NCI-H345 treated with DMSO at 0.1 percent for 48 hours (cell line): Measurements from ENCODE around the gene CYP27B1.
"Not testable (repeated sequence)": the region's sequence is repeated elsewhere in the genome, so short reads cannot be mapped to it uniquely, and the experiment has no call there.

ENCODE experiments used
- DNase-seq: peaks from one replicate; lab custom pipeline; 2025; ENCODE audit not compliant: unreplicated experiment; lab: John Stamatoyannopoulos, UW

CYP27B1 gene

DNA sequence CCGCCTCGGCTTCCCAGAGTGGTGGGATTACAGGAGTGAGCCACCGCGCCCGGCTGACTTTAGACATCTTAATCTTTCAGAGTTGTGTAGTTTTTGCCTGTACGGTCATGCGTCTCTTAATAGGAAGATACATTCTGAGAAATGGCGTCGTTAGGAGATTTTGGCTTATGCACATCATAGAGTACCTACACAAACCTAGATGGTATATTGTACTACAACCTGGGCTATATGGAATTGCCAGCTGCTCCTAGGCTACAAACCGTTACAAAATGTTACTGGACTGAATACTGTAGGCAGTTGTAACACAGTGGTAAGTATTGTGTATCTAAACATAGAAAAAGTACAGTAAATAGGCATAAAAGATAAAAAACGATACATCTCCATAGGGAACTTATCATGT, 17.0 kb upstream of the CYP27B1 start:
- DNase-seq = no peak

DNA sequence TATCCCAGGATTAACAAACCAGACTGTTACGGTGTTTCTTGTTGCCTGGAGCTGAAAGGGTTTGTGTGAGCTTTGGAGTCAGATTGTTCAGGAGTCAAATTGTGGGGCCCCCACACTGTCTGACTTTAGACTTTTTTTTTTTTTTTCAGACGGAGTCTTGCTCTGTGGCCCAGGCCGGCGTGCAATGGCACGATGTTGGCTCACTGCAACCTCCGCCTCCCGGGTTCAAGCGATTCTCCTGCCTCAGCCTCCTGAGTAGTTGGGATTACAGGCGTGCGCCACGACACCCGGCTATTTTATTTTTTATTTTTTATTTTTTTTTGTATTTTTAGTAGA, 16.6 kb upstream of the CYP27B1 start:
- no peak for DNase-seq

DNA sequence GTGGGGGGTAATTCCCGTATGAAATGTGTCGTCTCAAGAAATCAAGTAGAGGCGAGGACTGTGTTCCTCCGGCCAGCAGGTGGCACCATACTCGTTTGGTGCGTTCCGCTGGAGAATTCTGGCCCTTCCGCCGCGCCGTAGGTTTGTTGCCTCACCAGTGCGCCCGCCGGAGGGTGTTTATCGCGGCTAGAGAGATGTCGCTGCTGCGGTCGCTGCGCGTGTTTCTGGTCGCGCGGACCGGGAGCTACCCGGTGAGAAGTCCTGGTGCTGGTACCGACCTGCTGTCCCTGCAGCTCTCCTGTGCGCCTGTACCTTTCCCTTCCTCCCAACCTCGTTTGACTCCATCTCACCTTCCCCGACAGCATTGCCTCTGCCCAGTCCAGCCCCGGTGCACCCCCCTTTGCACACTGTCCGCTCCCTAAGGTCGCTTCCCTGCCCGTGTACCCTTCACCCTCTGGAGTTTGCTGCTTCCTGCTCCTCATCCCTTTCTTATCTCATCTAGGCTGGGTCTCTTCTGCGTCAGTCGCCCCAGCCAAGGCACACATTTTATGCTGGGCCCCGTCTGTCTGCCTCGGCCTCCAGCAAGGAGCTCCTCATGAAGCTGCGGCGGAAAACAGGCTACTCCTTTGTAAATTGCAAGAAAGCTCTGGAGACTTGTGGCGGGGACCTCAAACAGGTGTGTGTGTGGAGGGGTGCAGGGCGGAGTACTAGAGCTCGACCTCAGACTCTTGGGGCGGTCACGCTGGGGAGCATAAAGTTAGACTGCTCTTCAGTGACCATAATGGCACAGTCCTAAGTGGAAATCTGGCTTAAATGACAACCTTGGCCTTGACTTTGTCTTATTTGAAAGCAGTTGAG, 16.0 kb upstream of the CYP27B1 start, which contains the start of gene TSFM:
Gene TSFM, plus strand, starts transcription at position 180 of the 858 bp plus-strand sequence. Its CDS starts 15 bp downstream, at position 195.
- peak; percentile 86 for DNase-seq

DNA sequence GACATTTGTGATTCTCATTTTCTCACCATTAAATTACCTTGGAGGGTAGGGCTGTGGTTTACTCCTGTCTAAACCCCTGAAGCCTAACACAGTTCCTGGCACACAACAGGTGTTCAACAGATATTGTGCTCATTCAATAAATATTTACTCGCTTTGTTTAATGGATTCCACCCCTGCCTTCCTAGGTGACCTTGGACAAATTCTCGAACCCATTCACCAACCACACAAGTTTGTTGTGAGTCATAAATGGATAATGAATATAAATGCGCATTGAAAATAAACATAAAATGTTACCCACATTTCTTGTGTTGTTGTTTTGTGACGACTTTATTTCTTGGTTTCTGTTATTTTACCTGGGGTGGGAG, 15.3 kb upstream of the CYP27B1 start:
- DNase-seq = no peak

DNA sequence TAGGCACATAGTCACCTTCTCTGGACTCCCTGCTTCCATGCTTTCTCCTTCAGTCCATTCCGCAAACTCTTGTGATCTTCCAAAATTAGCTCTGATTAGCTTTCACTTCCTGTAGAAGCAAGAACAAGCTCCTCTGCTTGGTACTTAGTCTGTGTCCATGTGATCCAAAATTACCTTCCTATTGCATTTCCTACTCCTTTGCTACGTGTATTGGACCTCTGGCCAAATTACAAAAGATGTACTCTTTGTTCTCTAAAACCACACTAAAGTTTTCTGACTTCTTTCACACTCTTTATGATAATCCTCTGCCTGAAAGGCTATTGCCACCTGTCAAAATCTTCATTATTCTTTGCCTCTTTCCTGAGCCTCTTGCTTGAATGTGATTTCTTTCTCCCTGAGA, 14.9 kb upstream of the CYP27B1 start:
- no peak for DNase-seq

DNA sequence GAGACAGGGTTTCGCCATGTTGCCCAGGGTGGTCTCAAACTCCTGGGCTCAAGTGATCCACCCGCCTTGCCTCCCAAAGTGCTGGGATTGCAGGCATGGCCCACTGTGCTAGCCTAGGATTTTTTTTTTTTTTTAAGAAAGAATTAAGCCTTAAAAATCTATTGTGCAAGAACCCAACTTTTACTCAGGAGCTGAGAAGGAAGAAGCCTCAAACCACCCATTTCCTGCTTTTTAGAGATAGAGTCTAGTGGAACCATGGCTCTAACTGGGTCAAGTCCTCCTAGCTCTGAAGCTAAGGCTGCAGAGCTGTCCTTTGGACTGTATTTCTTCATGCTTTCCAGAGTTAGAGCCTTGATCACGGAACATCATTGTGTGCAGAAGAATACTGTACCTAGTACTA, 14.4 kb upstream of the CYP27B1 start:
- no peak for DNase-seq

DNA sequence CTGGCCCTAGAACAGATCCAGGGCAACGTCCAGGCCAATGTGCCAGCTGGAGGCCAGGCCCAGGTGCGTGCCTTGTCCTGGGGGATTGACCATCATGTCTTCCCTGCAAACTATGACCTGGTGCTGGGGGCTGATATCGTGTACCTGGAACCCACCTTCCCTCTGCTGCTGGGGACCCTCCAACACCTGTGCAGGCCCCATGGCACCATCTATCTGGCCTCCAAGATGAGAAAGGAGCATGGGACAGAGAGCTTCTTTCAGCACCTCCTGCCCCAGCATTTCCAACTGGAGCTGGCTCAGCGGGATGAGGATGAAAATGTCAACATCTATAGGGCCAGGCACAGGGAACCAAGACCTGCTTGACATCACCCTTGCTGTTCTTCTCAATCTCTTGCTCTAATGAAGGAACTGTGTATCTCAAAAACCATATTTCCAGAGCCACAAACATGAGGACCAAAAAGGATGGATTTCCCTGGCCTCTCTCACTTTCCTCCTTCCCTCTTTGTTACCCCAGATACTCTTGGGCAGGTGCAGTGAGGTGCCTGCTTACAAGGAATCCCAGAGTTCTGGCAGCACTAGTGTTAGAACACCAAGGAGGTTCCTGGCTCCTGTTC, 13.5 kb upstream of the CYP27B1 start:
- DNase-seq = no peak

DNA sequence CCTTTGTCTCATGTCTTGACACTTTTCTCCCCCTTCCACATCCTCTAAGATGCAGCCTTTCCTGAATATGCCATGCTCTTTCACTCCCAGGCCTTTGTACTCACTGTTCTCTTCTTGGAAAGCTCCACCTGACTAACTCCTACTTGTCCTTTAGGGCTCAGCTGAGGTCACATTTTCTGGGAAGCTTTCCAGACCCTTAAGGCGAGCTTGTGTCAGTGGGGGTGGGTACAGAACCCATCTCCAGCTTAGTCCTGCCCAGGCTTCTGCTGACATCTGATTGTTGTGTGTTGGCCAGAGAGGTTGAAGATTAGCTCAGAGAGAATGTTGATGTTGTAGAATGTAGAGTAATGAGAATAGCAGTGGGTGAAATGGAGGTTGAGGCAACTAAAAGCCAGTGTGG, 12.9 kb upstream of the CYP27B1 start:
- DNase-seq = no peak

DNA sequence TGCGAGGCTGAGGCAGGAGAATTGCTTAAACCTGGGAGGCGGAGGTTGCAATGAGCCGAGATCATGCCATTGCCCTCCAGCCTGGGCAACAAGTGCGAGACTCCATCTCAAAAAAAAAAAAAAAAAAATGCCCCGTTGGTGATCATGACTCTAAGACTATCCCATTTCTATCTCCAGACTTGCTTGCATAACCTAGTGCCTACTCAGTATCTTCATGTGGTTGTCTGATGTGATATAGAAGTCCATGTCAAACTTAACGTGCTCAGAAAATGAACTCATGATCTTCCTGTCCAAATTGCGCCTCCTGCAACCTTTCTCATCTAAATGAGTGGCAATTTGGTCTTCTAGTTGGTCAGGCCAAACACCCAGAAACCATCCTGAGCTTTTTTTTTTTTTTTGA, 11.0 kb upstream of the CYP27B1 start:
- no peak for DNase-seq

DNA sequence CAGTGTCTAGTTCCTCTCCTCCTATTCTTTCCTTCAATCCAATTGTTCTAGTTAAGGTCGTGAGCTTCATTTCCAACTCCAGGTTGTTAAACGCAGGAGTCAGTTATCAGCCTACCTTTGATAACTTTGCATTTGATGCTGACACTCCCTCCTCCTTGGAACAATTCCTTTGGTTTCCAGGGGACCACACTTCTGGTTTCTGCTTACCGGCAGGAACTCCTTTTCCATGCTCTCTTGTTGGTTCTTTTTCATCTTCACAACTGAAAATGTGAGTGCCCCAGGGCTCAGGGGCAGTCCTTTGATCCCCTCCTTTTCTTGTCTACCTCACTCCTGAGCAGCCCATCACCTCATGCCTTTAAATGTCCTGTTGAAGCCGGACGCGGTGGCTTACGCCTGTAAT, 10.5 kb upstream of the CYP27B1 start:
- no peak for DNase-seq

DNA sequence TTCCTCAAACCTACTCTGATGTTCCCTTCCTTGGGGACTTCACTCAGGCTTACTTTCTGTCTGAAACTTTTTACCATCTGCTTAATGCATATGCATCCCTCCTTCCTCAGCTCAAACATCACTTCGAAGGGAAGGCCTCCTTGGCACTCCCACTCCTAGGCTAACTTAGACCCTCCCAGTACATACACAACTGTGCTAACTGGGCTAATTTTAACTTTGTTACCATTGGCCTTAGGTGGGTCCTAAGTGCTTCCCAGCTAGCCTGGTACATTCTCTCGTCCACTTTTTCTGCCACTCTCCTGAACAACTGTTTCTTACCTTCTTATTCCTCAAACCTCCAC, 9.3 kb upstream of the CYP27B1 start:
- DNase-seq = no peak

DNA sequence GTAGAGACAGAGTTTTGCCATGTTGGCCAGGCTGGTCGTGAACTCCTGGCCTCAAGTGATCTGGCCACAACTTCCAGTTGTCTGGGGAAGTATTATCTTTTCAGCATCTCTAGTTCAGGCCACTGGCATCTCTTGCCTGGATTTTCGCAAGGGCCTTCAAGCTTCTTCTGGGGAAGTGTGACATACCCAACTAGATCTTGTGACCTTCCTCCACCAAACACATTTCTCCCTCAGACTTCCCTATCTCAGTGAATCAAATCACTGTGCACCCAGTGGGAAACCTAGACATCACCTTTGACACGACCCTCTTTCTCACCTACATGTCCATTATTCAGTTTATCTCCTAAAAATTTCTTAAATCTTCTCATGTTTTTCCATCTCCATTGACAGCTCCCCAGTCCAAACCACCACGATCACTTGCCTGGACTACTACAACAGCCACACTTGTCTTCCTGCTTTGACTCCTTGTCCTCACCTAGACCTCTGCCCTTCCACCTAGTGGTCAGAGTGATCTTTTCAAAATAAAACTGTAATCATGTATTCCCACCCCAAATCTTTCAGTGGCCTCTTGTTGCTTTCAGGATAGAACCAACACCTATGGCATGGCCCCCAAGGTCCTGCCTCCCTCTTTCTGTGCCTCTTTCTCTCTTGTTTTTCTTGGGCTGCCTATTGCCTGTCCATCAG, 8.8 kb upstream of the CYP27B1 start:
- DNase-seq = no peak

DNA sequence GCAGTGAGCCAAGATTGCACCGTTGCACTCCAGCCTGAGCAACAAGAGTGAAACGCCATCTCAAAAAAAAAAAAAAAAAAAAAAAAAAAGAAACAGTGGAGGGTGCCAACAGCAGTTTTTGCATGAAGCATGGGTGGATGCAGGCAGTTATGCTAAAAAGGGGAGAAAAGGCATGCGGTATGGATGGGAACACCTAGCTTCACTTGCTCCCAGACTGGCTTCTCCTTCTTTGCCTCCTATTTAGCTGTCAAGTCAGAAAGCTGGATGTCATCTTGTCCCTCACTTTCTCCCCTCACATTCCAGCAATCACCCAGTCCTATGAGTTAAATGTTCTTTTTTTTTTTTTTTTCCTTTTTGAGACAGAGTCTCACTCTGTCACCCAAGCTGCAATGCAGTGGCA, 8.2 kb upstream of the CYP27B1 start:
- DNase-seq = no peak

DNA sequence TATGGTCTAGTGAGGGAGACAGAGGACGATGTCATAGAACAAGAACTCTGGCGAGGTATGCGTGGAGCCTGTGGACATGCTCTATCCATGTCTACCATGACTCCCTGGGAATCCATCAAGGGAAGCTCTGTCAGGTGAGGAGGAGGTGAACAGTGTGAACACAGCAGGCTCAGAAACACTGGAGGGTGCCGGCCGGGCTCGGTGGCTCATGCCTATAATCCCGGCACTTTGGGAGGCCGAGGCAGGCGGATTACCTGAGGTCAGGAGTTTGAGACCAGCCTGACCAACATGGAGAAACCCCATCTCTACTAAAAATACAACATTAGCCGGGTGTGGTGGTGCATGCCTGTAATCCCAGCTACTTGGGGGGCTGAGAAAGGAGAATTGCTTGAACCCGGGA, 7.8 kb upstream of the CYP27B1 start:
- DNase-seq = not testable (repeated sequence)

DNA sequence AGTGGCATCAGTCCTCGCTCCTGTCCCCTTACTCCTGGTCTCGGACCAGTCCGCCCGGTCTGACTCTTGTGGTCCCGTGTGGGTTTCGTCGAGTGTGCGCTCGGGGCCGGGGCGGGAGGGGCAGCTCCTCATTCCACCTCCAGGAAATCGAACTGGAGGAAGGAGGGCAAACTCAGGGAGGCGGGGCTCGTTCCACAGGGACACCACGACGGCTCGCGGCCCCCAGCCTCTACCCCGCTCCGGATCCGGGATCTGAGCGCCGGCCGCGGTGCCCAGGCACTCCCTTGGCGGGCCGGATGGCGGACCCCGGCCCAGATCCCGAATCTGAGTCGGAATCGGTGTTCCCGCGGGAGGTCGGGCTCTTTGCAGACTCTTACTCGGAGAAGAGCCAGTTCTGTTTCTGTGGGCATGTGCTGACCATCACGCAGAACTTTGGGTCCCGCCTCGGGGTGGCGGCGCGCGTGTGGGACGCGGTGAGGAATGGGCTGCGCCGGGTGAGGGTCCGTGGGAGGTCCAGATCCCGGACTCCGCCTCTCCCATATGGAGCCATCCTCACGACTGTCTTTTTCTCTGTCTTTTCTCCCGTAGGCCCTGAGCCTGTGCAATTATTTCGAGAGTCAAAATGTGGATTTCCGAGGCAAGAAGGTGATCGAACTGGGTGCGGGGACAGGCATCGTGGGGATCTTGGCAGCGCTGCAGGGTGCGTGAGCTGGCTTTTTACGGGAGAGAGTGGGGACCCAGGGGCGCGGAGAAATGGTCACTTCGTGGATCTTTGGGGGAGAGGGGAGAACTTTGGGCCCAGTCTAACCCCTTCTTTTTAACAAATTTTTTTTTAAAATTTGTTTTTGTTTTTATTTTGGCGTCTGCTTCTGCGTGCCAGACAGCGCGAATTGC, 5.8 kb upstream of the CYP27B1 start, which contains the start of gene EEF1AKMT3:
Gene EEF1AKMT3, plus strand, starts transcription at position 186 of the 894 bp plus-strand sequence. Its CDS starts 111 bp downstream, at position 297.
- DNase-seq = no peak

DNA sequence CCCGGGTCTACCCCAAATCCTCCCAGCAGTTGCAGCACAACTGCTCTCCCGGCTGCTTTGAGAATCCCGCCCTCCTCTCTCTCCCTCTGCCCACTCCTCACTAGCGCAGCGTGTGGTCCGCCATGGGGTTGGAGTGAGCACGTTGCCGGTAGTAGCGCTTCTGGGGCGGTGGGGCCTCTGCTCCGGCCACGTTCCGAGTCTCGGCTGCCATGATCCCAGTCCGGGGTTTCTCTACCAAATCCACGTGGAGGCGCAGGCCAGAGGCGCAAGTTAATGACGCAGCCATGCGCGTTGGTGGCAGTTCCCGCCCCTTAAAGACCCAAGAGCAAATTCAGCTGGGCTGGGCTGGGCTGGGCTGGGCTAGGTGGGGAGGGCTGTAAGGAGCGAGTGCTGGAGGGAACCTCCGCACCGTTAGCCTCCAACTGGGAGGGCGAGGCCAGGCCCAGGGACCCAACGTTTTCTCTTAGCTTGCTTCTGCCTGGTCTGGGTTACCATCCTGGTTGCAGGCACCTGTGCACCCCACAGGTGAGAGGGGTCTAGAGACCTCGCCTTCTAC, 5.1 kb upstream of the CYP27B1 start, which contains the start of gene METTL1:
Gene METTL1, minus strand, starts transcription at position 233 of the 556 bp plus-strand sequence. Its CDS starts 22 bp downstream, at position 211.
- peak; percentile 89 for DNase-seq

DNA sequence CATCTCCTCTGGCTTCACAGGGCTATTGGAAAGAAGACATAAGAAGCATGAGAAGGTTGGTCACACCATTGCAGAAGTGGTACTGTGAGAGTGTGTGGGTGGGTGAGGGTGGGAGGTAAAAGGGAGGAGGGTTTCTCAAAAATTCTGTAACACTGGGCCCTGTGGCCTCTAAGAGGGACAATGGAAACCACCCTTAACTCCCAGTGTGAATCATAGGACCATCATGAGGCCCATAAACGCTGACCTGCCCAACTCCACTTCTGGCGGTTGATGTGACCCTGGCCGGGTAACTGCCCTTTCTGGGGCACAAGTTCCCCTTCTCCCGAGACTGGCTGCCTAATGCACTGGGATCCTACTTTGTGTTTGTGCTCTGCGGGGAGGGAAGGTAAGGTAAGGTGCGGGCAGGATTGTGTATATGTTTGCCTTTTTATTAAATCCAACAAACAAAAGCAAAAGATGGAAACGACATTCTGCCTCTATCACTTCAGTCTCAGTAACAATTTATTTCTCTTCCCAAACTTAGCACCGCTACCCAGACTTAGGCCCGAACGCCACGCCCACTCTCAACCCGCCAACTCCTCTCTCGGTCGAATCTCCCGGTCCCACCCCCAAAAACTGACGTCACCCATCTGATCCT, 4.5 kb upstream of the CYP27B1 start:
- peak; percentile 81 for DNase-seq

DNA sequence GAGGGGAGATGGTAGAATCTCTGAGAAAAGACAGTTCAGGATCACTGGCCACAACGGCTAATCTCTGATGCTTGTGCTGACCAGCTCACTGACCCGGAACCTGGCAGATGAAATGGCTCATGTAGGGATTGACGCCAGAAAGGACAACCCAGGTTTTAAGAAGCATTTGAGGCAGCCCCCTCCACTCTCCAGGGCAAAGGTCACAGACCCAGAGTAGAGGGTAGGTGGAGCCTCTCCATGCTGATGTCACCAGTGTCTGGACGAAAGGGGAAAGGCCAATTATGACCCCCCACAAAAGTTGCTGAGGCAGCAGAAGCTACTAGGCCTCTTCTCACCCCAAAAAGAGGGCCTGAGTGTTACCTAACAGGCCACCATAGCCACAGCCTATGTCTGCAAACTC, 3.9 kb upstream of the CYP27B1 start:
- no peak for DNase-seq

DNA sequence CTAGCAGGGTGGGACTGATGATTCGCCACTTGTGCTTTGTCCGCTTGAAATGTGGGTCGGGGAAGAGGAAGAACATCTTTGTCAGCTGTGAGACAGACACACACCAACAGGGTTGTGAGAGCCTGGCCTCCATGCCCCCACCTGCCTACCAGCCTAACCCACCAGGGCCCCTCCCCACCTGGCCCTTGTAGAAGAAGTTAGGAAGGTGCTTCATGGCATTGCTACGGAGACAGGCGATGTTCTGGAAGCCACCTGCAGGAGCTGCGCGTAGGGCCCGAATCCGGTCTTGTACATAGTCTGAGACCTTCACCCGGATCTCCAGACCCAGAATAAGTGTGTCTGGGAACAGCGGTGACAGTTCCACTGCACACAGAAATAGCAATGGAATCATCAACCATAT, 2.7 kb upstream of the CYP27B1 start:
- DNase-seq = no peak

DNA sequence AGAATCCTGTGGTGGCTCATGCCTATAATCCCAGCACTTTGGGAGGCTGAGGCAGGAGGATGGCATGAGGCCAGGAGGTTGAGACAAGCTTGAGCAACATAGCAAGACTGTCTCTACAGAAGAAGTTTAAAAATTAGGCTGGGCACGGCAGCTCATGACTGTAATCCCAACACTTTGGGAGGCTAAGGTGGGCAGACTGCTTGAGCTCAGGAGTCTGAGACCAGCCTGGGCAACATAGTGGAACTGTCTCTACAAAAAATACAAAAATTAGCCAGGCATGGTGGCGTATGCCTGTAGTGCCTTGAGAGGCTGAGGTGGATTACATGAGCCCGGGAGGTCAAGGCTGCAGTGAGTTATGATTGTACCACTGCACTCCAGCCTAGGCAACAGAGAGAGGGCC, 998 bp upstream of the CYP27B1 start:
- DNase-seq = no peak
